GM21576 (cell line): ENCODE data around the gene IRF7.
"Not testable (repeated sequence)": the region's sequence is repeated elsewhere in the genome, so short reads cannot be mapped to it uniquely, and the experiment has no call there.

Experiments
- ATAC-seq: cut with Tn5 transposase; IDR thresholded peaks from one replicate; pipeline ENCODE4 v1.9.1; 2021; ENCODE audit warnings: mild to moderate bottlenecking, moderate library complexity; ENCODE audit not compliant: unreplicated experiment

IRF7 gene

DNA sequence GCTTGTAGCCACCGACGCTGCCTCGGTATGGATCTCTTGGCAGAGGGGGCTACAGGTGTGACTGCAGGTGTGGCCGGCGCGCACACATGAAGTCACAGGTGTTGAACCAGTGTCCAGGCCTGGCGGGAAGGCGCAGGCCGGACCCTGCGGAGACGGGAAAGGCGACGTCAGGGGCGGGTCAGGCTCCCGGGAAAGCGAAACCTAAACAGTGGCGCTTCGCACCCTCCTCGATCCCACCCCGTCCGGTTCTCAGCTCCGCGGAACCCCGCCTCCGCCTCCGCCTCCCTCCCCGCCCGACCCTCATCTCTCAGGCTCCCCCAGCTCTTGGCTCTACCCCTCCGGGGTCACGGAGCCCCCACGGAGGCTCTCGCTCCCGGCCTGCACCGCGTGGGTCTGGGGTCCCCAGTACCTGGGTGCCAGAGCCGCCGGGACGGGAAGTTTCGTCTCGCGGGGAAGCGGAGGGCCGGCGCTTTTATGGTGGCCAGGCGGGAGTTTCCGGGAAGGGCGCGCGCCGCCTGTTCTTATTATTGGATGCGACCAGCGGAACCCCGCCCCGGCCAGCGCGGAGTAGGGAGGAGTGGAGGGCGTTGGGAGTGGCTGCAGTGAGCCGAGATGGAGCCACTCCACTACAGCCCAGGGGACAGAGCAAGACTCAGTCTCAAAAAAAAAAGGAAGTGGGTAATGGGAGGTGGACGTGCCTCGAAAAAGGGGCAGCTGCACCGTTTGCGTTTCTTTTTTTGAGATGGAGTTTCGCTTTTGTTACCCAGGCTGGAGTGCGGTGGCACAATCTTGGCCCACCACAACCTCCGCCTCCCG, at the start of gene IRF7:
TSS of gene IRF7 (minus strand) at position 447 of the 816 bp plus-strand sequence. CDS start 586 bp downstream, outside the sequence.
- peak; percentile 76 for ATAC-seq

DNA sequence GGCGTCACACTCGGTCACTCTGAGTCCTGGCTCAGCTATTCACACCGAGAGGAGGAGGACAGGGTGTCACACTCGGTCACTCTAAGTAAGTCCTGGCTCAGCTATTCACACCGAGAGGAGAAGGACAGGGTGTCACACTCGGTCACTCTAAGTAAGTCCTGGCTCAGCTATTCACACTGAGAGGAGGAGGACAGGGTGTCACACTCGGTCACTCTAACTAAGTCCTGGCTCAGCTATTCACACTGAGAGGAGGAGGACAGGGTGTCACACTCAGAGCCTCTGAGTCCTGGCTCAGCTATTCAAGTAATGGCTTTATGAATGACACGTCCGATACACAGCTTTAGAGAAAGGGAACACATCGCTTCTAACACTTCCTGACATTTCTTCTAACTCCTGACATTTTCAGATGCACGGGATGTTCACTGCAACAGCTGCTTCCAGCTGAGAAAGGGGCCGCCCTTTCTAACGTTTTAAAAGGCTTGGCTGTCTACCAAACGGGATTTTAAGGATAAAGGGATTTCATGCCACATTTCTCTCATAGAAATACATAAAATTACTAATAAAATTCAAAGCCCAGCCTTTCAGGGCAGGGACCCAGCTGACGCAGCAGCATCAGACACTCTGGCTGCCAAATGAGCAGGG, 49.4 kb upstream of the IRF7 start:
- ATAC-seq, result no peak

DNA sequence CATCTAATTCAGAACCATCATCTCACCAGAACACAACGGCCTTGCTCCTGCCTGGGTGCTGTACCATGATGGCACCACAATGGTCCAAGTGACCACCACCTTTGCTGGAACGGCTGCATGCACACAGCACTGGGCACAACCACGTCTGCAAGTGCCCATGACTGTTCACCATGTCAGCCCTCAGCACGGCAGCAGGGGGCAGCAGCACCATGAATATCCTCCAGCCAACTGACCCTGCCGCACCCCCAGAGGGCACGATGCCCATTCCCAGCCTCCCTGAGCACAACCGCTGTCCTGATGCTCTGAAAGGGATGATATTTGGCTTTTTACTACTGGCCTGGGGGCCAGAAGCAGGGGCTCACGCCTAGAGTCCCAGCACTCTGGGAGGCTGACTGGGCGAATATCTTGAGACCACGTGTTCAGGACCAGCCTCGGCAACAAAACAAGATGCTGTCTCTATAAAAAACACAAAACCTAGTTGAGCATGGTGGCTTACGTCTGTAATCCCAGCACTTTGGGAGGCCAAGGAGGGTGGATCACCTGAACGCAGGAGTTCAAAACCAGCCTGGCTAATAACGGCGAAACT, 47.0 kb upstream of the IRF7 start:
- no peak for ATAC-seq

DNA sequence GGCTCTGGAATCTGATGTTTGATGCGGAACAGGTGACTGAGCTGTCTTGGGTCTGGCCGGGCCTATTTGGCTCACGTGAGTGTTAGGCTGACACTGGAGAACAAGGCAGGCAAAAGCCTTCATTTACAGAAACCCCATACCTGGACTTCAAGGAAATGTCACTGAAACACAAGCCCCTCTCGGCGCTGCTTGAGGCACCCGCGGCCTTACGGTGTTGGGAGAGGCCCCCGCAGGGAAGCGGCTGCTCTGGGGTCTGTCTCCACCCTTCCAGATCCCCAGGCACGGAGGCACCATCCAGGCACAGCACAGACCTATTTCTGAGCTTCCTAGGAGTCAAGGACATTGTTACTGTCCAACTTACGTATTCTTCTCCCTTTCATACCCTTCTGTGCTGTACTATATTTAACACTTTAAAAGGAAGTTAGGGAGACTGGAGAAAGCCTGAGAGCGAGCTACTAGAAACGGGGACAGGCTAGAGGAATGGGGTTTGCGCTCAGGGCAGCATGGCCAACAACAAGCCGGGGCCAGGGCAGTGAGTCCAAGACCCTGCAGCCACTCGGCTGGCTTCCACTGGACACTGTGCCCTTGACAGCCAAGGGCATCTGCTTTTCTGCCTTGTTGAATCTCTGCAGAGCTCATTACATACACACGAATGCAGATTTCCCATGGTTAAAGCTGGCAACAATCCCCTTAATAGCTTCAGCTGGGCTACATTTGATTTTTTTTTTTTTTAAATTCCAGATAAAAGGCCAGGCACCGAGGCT, 45.1 kb upstream of the IRF7 start:
- no peak for ATAC-seq

DNA sequence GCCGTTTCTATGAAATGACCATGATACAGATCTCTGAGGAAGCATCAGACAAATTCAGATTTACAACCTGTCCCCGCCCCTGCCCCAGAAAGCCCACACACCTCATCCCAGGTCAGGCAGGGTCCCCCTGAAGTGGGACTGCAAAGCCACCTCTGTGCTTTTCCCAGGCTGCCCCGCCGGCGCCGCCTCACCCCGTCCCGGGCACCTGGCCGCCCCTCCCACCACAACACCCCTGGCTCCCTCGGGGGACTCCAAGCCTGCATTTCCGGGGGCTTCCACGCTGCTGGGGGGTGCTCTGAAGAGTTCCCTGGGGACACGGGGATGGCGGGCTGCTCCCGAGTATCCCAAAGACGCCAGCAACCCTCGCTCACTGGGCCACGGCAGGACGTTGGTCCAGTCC, 44.5 kb upstream of the IRF7 start:
- no peak for ATAC-seq

DNA sequence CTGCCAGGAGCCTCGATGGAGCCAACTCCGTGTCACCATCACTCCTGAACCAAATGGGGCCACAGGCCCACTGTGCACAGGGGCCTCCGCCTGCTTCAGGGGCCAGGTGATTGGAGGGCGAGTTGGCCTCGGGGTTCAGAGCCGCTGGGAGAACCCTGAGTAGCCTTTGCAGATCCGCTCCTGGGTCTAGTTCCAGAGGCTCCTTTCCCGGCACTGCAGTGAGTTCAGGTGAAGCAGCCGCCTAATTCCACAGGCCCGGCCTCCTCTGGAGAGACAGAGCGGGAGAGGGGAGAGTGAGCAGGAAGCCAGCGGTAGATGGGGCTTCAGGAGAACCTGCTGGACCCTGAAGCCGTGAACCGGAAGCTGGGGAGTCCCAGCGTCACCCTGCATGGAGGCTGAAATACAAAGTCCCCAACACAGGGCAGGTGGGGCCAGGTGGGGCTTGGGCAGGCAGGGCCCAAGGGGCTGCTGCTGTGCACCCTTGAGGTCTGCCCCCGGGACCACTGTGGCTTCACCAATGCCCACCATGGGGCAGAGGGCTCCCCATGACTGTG, 43.9 kb upstream of the IRF7 start:
- no peak for ATAC-seq

DNA sequence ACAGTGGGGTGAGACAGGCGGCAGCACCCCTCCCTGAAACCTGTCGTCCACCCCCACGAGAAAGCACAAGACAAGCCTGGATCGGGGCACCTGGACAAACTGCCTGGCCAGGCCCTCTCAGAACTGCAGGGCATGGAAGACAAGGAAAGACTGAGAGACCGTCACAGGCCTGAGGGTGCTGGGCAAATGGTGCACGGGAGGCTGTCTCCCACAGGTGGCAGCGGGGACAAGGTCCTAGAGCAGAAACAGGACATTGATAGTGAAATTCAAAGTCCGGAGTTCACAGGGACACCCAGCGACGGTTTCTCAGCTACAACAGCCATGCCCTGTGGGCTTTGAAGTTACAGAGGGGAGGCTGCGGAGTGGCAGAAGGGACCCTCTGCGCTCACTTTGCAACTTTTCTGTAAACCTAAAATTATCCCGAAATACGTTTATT, 42.0 kb upstream of the IRF7 start:
- no peak for ATAC-seq

DNA sequence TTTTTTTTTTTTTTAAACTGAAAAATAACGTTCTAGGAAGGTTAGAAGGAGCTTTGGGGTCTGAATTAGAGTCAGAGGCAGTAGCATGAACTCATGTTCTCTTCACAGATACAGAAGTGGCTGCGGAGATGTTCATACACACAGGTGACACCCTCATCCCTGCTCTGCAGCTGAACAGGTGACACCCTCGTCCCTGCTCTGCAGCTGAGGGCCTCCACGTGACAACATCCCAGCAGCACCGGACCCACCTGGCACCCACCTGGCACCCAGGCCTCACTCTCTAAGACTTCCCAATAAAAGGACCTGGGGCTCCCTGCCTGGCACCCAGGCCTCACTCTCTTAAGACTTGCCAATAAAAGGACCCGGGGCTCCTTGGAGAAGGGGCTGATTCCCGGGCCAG, 41.1 kb upstream of the IRF7 start:
- ATAC-seq, result no peak

DNA sequence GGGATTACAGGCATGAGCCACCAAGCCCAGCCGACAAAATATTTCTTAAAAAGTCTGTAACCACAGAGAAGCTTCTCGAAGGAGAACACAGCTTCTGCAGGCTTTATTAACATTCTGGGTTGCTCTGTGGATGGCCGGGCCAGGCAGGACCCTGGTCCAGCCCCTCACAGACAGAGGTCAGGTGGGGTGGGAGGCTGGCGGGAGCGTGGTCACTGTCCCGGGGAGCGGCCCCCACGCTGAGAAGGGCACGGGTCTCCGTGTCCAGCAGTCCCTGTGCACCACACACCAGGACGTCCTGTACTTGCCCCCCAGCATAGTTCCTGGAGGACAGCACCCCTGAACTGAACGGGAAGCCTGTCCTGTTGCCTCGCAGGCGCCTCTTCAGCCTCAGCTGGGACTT, 40.7 kb upstream of the IRF7 start:
- no peak for ATAC-seq

DNA sequence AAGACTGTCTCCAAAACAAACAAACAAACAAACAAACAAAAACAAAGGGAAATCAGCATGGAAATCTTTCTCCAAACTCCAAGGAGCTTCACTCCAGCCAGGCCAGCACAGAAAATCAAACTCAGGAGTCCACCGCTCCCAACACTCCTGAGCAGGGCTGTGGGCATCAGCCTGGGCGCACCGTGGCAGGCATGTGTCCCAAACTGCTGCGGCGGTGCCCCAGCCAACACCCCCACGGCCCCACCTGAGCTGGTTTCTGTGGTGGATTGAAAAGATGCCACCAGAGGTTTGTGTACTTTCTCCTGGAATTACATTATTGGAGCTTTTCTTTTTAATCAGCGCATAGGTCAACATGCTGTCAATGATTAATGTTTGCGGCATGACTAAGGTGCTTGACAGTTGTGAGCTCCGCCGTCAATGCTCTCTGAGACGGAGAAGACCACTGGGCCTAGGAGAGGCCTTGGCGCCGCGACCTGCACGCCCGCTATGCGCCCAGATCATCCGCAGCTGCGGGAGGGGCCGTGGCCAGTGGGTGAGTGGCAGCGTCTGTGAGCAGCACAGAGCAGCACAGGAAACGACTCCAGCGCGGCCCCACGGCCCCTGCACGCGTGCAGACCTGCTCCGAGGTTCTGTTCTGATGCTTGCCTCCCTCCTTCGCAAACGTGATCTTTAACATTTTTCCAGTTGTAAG, 39.4 kb upstream of the IRF7 start:
- ATAC-seq, result no peak

DNA sequence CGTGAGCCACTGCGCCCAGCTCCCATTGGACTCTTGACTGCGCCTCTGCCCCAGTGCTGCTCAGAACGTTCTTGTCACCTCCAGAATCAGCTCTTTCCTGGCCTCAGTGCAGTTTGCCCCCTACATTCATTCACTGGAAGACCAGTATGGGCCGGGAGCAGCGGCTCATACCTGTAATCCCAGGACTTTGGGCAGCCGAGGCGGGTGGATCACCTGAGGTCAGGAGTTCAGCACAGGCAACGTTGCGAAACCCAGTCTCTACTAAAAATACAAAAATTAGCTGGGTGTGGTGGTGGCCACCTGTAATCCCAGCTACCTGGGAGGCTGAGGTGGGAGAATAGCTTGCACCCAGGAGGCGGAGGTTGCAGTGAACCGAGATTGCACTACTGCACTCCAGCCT, 38.7 kb upstream of the IRF7 start:
- not testable (repeated sequence) for ATAC-seq

DNA sequence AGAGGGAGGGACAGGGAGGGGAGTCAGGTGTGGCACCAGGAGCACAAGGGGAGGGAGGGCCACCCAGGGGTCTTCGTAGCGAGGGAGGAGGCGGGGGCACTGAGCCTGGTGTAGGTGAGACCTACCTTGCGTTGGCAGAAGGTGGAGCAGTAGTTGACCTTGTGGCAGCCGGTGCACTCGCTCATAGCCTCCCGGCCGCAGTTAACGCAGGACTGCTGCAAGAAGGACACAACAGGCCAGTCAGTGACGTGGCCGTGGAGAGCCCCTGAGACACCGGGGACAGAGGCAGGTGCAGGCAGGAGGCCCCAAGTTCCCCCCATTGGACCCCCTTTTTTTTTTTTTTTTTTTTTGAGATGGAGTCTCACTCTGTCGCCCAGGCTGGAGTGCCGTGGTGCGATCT, 38.1 kb upstream of the IRF7 start:
- ATAC-seq, result no peak

DNA sequence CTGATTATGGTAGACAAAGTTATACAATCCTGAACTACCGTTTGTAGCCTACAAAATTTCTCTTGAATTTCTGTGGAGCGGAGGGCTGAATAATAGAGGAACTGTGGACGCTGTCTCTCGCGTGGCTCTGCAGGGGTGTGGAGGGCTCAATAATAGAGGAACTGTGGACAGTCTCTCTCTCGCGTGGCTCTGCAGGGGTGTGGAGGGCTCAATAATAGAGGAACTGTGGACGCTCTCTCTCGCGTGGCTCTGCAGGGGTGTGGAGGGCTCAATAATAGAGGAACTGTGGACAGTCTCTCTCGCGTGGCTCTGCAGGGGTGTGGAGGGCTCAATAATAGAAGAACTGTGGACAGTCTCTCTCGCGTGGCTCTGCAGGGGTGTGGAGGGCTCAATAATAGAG, 37.4 kb upstream of the IRF7 start:
- ATAC-seq, result not testable (repeated sequence)

DNA sequence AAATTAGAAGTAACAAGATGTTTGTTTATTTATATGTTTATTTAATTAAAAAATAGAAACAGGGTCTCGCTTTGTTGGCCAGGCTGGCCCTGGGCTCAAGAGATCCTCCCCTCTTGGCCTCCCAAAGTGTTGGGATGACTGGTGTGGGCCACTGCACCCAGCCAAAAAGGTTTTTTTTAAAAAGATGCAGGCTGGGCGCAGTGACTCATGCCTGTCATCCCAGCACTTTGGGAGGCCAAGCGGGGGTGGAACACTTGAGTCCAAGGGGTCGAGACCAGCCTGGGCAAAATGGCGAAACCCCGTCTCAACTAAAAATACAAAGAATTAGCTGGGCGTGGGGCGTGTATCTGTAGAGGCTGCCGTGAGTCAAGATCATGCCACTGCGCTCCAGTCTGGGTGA, 34.7 kb upstream of the IRF7 start:
- no peak for ATAC-seq

DNA sequence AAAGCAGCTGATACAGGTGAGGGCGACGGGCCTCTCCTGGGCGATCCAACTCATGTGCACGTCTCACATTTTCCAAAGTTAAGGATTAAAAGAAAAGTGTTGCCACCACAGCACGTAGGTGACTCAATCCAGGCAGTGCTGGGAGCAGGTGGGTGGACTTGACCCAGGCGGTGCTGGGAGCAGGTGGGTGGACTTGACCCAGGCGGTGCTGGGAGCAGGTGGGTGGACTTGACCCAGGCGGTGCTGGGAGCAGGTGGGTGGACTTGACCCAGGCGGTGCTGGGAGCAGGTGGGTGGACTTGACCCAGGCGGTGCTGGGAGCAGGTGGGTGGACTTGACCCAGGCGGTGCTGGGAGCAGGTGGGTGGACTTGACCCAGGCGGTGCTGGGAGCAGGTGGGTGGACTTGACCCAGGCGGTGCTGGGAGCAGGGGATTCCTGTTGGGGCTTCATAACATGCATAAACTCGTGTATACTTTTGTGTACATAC, 32.0 kb upstream of the IRF7 start:
- not testable (repeated sequence) for ATAC-seq

DNA sequence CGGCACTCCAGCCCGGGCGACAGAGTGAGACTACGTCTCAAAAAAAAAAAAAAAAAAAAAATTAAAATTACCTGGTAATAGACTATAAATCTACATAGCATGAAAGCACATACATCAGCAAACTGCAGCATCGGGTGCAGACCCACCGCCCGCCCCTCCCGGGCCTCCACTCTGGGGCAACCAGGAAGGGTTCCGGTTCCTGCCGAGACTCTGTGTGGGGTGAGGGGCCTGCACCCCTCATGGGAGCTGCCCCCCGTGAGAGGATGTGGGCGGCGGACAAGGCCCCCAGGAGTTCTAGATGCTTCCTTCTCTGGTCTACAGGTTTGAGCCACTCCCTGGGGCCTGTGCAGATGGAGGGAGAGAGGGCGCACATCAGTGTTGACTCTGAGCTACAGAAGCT, 30.5 kb upstream of the IRF7 start:
- ATAC-seq, result no peak

DNA sequence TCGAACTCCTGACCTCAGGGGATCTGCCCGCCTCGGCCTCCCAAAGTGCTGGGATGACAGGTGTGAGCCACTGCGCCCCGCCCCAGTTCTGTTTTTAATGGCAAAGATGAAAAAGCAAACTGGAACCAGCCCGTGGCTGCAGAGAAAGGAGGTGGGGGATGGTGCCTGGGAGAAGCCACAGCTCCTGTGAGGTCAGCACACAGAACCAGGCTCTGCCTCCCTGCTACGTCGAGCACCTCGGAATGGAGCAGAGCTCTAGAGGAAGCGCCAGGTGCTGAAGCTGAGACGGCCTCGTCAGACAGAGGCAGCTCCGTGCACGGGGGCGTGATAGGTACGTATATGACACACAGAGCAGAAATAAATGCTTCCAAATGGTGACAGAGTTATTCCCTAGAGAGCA, 29.8 kb upstream of the IRF7 start:
- ATAC-seq, result no peak

DNA sequence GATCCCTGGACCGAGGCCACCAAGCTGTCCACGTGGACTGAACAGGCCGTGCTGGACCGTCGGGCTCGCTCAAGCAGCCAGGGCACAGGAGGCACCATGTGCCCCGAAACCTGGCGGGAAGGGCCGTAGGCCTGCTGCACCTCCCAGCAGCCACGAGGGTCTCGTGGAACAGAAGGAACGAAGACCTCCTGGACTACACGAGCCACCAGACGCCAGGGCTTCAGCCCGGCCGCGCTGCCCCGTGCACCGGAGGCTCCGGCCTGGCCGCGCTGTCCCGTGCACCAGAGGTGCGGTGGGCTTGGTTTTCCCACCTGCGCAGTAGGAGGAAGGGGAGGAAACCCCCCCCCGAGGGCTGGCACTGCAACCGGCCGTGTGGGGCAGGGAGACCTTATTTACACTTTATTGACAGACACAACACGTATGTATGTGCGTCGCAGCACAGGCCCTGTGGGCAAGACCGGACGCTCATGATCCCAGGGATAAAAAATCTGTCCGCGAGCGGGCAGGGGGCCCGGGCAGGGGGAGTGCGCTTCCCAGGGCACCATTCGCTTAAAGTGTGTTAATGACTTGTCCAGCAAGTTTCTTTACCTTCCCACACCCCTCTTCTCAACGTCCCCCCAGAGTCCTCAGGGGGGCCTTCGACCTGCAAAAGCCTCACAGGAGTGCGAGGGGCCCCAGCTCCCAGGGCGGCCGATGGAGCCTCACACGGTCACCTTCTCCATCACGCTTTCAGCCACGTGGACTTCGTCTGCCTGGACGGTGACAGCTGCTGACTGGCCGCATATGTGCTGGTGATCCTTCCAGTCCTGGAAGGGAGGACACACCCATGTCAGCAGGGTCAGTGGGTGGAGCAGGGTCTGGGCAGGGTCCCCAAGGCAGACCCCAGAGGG, 28.3 kb upstream of the IRF7 start:
- ATAC-seq, result no peak

DNA sequence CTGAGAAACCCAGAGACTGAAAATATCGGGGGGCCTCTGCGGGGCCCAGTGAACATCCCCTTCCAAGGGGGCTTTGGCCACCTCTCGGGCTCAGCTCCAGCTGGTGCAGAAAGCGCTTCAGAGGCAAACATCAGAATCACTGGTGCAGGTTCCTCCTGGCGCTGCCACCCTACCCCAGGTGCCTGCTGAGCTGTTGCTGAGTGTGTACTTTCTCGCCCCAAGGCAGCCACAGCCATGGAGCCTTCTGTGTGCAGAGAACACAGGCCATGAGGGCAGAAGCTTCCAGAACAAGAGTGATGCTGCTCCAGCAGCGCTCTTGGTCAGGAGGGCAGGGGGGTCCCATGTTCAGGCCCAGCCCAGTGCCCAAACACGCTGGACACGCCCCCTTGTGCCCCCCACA, 27.6 kb upstream of the IRF7 start:
- ATAC-seq, result no peak
